Lung (tissue), 12 donors: Measurements from ENCODE around the gene REEP1. TPM values are rescaled to one million over a fixed set of nuclear protein-coding genes. Genes with fewer than 3 reads are reported as not detected.
A peak's percentile ranks its signal among the peaks of the same experiment; 100 is the strongest.

Source experiments
- ATAC-seq: fragments of 200-7000 bp; cut with Tn5 transposase; one replicate; pipeline ENCODE4 v1.9.1; 2020; ENCODE audit warnings: moderate number of reproducible peaks; ENCODE audit not compliant: insufficient read depth, low FRiP score
- DNase-seq, 3 donors: peaks; one replicate each; pipeline ENCODE4 v3.0.0-alpha.2; 2013 to 2017
- H3K27ac ChIP-seq, 2 donors: one replicate each; pipeline ENCODE4 v1.5.1; 2013; ENCODE audit warnings: mild to moderate bottlenecking in 2 of 2, moderate library complexity in 2 of 2, control low read depth in 1 of 2, inconsistent platforms in 1 of 2, low read depth in 1 of 2, low read length in 1 of 2
- H3K27me3 ChIP-seq, 3 donors: one replicate each; pipeline ENCODE4 v1.5.1; 2013; ENCODE audit warnings: low read length in 2 of 3; ENCODE audit not compliant: control insufficient read depth in 3 of 3, insufficient read depth in 3 of 3
- H3K36me3 ChIP-seq, 4 donors: one replicate each; pipeline ENCODE4 v1.5.1; 2013; ENCODE audit warnings: low read length in 4 of 4, mild to moderate bottlenecking in 1 of 4, moderate library complexity in 1 of 4; ENCODE audit not compliant: control insufficient read depth in 4 of 4, insufficient read depth in 4 of 4
- H3K4me1 ChIP-seq, 5 donors: one replicate each; pipeline ENCODE4 v1.5.1; 2013; ENCODE audit warnings: low read length in 5 of 5, mild to moderate bottlenecking in 2 of 5, moderate library complexity in 1 of 5; ENCODE audit not compliant: control insufficient read depth in 5 of 5, insufficient read depth in 5 of 5
- H3K4me3 ChIP-seq: one replicate; pipeline ENCODE4 v1.5.1; 2013; ENCODE audit warnings: mild to moderate bottlenecking, control low read depth, moderate library complexity
- H3K9ac ChIP-seq, 2 donors: one replicate each; pipeline ENCODE4 v1.5.1; 2013; ENCODE audit warnings: low read length in 2 of 2, control low read depth in 1 of 2; ENCODE audit not compliant: insufficient read depth in 1 of 2
- H3K9me3 ChIP-seq, 4 donors: one replicate each; pipeline ENCODE4 v1.5.1; 2013; ENCODE audit warnings: low read length in 3 of 4, mild to moderate bottlenecking in 1 of 4, moderate library complexity in 1 of 4; ENCODE audit not compliant: control insufficient read depth in 4 of 4, insufficient read depth in 3 of 4
- WGBS, 2 donors: extraction: QIAGEN DNeasy Blood & Tissue Kit; methylation state at CpG; one replicate each; pipeline ENCODE4 v1.1.7; 2013; 5-methylcytosine and 5-hydroxymethylcytosine counted together
- polyA plus RNA-seq, 2 donors: library from polyadenylated mRNA; stranded (reverse); fragments of 200-250 nt; gene quantifications; one replicate each; pipeline ENCODE4 v1.2.1, GENCODE V29; 2013
- total RNA-seq, 2 donors: library from RNA; depleted of rRNA in 1 of 2; stranded (reverse); fragments of >200 nt in 1 of 2; gene quantifications; one replicate each; pipeline ENCODE4 v1.2.1, GENCODE V29; 2014 to 2021
- TF ChIP-seq, protein P1 (sequence below): IDR thresholded peaks from 2 replicates; pipeline ENCODE4 v1.5.1; 2012; ENCODE audit warnings: mild to moderate bottlenecking; ENCODE audit errors: control extremely low read depth, extremely low read depth
- donor health status: control.
- donor health status: control.
- donor health status: Bipolar disorder and iron deficiency.
- donor health status: healthy.
- donor health status: DM: yes; HTN: yes; CAD: no.

Gene REEP1
- total and polyA plus RNA-seq, 4 donors: 2.4 to 19.7 (median 5.4) TPM

DNA sequence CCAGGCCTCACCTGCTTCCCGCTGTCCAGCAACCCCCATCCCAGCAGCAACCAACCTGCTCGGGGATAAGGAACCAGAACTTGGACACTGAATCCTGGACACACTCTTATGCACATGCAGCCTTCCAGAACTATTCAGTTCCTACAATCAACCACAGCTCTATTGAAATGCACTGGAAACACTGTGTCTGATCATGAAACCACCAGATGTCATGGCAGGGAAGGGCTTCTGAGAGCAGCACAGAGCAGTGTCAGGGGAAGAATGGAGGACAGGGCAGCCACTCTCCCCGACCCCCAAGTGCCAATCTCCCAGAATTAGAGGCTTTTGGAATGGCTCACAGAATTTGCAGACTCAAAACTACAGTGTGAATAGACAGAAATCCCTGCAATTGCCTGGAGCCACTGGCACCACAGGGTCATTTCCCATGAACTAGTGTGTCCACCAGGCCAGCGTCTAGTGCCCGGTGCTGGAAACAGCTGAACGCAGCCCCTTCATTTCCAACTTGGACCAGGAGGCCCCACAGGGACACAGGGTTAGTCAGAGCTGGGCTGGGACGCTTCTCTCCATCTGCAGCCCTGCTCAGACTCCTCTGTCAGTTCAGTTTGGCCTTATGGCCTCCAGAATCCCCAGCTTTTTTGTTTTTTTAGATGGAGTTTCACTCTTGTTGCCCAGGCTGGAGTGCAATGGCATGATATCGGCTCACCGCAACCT lies 112.6 kb downstream of the REEP1 start:
- Histone ChIP-seq H3K27me3 (no peaks in the 10 kb centered on the region), H3K4me3 (no peak overlapping the region), H3K9me3 (no peaks in the 10 kb centered on the region), H3K36me3 (no peaks in the 10 kb centered on the region), H3K4me1 (peaks cover 9 to 34% (median 15%) of the 10 kb centered on the region in 5 donors), H3K9ac (no peak overlapping the region), H3K27ac (peak overlapping the region; percentile 61 to 71)
- TF ChIP-seq, protein P1, sequence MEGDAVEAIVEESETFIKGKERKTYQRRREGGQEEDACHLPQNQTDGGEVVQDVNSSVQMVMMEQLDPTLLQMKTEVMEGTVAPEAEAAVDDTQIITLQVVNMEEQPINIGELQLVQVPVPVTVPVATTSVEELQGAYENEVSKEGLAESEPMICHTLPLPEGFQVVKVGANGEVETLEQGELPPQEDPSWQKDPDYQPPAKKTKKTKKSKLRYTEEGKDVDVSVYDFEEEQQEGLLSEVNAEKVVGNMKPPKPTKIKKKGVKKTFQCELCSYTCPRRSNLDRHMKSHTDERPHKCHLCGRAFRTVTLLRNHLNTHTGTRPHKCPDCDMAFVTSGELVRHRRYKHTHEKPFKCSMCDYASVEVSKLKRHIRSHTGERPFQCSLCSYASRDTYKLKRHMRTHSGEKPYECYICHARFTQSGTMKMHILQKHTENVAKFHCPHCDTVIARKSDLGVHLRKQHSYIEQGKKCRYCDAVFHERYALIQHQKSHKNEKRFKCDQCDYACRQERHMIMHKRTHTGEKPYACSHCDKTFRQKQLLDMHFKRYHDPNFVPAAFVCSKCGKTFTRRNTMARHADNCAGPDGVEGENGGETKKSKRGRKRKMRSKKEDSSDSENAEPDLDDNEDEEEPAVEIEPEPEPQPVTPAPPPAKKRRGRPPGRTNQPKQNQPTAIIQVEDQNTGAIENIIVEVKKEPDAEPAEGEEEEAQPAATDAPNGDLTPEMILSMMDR: no peak
- no peak for DNase-seq
- WGBS, 2 donors: 89% methylated on average over 9 of the region's 9 CpGs
- no peak for ATAC-seq

DNA sequence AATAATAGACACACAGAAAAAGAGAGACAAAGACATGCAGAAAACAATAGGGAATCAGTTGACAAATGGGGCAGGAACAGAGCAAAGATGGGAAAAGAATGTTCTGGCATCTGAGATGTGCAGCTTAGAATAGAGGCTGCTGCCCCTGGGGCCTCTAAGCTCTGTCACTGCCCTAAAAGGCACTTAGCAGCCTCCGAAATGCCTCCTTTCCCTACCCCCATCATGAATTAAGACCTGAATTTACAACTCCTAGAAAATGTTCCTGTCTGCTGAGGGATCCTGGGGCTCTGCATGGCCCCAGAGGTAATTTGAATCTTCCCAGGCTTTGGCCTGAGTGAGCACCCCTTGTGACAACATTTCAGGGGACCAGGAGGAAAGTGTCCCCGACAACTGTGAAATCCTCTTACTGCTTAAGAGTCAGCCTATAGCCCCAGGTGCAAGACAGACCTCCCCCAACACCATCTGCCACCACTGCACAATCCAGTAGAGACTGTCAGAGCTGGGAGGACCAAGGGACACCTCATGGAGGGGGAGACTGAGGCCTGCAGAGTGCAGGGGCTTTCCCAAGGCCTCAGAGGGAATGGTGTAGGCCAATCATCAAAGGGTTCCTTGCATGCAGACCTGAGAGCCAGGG lies 113.4 kb downstream of the REEP1 start:
- peak overlapping the region in 1 of 2 donors; percentile 45 for H3K27ac ChIP-seq
- no peaks in the 10 kb centered on the region for H3K9me3 ChIP-seq
- H3K4me1 ChIP-seq: peaks cover 9 to 34% (median 13%) of the 10 kb centered on the region in 5 donors
- DNase-seq (no peak), ATAC-seq (no peak)
- WGBS, 2 donors: 95 to 100% methylated on average over 2 of the region's 2 CpGs
- TF ChIP-seq, protein P1: no peak
- no peak overlapping the region for H3K4me3 ChIP-seq
- no peak overlapping the region for H3K9ac ChIP-seq
- no peaks in the 10 kb centered on the region for H3K27me3 ChIP-seq
- H3K36me3 ChIP-seq: no peaks in the 10 kb centered on the region

DNA sequence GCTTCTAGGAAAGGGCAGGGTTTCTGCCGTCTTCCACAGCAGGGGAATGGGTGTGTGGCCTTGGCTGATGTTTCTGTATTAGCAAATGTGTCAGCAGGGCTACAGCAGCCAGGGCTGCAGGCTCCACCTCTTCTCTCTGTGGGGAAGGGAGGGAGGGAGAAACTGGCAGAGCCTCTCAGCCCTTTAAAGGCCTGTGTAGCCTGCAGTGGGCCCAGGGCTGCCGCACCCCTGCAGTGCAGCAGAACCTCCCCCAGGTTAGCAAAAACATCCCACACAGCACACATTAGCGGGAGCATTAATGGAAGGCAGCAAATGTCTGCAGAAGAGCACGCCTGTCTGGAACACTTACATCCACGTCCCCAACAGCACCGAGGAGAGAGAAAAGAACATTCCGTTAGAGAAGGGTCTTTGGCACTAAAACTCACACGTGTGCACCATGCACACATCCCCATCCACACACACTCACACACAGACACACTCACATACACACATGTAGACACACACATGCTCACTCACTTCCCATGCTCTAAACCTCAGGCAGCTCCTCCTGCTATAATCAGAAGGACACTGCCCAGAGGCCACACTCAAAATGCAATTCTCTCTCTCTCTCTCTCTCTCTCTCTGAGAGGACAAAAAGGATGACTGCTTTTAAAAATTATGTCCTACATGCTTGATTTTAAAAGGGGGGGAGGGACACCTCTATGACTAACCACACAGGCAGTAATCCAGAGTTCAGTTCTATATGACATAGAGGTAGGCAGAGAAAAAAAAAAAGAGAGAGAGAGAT lies 114.1 kb downstream of the REEP1 start:
- Histone ChIP-seq H3K4me3 (no peak overlapping the region), H3K9ac (no peak overlapping the region), H3K27me3 (no peaks in the 10 kb centered on the region), H3K4me1 (peaks cover 9 to 34% (median 10%) of the 10 kb centered on the region in 5 donors), H3K27ac (peak overlapping the region in 1 of 2 donors; percentile 45), H3K9me3 (no peaks in the 10 kb centered on the region), H3K36me3 (no peaks in the 10 kb centered on the region)
- TF ChIP-seq, protein P1: no peak
- 58 to 73% methylated on average over 8 of the region's 8 CpGs for WGBS, 2 donors
- DNase-seq (peak; percentile 70 to 91 (median 79)), ATAC-seq (peak; percentile 31)
